ENCODE results near the gene SMO. TPM values are rescaled to one million over a fixed set of nuclear protein-coding genes. Genes with fewer than 3 reads are reported as not detected.
A peak's percentile ranks its signal among the peaks of the same experiment; 100 is the strongest.

SMO gene
- total RNA-seq, result 46.2 and 48.8 TPM in 2 replicates
- 25.5 and 28.2 TPM in 2 replicates for polyA plus RNA-seq

DNA sequence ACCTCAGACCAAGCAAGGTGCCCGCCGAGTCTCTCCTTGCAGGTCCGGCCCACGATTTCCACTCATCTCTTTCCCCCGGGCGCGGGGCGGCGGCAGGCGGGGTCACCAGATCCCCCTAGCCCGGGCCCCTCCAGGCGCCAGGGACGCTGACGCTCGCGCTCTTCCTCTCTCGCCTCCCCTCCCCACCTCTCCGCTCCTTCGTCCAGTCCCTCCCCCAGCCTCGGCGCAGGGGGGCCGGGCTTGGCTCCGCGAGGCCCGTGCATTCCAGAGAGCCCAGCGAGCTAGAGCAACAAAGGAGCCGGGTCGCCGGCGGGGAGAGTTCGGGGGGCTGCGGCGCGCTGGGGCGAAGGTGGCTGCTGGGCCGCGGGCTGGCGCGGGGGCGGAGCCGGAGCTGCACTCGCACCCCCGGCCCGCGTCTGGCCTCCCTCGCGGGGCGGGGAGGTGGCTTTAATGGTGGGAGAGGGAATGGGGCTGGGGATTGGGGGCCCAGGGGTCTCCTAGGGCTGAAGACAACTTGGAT is at the start of gene SMO:
SMO (plus strand) TSS at position 262 of the 520 bp plus-strand sequence. CDS start 519 bp downstream, outside the sequence.
- no peaks in the 10 kb centered on the region for H3K9me2 ChIP-seq (replicated peaks; ENCODE audit: insufficient read depth)
- H3K79me2 ChIP-seq, result peaks cover 48% of the 10 kb centered on the region
- DNase-seq (ENCODE audit: low spot score), result peak; percentile 90
- no peaks in the 10 kb centered on the region for H3K27me3 ChIP-seq
- H4K20me1 ChIP-seq (ENCODE audit: insufficient read depth, poor library complexity, severe bottlenecking), result peaks cover 38% of the 10 kb centered on the region
- H2AFZ ChIP-seq, result peak within 1 kb of the TSS; percentile 75
- H3K4me3 ChIP-seq, result peak within 1 kb of the TSS; percentile 91
- TF ChIP-seq, protein P1, sequence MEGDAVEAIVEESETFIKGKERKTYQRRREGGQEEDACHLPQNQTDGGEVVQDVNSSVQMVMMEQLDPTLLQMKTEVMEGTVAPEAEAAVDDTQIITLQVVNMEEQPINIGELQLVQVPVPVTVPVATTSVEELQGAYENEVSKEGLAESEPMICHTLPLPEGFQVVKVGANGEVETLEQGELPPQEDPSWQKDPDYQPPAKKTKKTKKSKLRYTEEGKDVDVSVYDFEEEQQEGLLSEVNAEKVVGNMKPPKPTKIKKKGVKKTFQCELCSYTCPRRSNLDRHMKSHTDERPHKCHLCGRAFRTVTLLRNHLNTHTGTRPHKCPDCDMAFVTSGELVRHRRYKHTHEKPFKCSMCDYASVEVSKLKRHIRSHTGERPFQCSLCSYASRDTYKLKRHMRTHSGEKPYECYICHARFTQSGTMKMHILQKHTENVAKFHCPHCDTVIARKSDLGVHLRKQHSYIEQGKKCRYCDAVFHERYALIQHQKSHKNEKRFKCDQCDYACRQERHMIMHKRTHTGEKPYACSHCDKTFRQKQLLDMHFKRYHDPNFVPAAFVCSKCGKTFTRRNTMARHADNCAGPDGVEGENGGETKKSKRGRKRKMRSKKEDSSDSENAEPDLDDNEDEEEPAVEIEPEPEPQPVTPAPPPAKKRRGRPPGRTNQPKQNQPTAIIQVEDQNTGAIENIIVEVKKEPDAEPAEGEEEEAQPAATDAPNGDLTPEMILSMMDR (IDR thresholded peaks at IDR 0.05; ENCODE audit: poor library complexity), result no peak
- TF ChIP-seq EZH2phosphoT487 (IDR thresholded peaks at IDR 0.05; ENCODE audit: low read depth, severe bottlenecking, unreplicated experiment), result no peak
- no peak for TF ChIP-seq EZH2 (IDR thresholded peaks at IDR 0.05; ENCODE audit: borderline replicate concordance)
- H3K4me2 ChIP-seq, result peak within 1 kb of the TSS; percentile 97
- H3K9me3 ChIP-seq (ENCODE audit: low read depth), result no peaks in the 10 kb centered on the region
- peaks cover 19% of the 10 kb centered on the region for H3K4me1 ChIP-seq (ENCODE audit: insufficient read depth)
- no peaks in the 10 kb centered on the region for H3K36me3 ChIP-seq (replicated peaks; ENCODE audit: insufficient read depth, low read depth)
- peak within 1 kb of the TSS; percentile 91 for H3K27ac ChIP-seq
- WGBS (ENCODE audit: low lambda C conversion rate, missing lambda C conversion rate), result 2% methylated on average over 39 of the region's 48 CpGs

DNA sequence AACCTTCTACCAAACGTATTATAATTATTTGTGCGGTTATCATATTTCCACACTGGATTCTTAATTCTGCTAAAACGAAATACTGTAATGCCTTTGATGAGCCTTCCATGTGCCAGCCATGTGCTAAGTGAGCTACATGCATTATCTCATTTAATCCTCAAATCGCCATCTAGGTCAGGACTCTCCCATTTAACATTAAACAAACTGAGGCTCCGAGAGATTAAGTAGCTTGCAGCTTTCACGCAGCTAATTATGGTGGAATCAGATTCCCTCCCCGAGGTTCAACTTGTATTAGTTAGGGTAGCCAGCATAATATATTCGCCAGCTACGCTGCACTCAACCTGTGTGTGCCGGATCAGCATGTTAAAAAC is 44.7 kb upstream of the SMO start:
- Histone ChIP-seq H3K9me2 (replicated peaks; ENCODE audit: insufficient read depth) (no peaks in the 10 kb centered on the region), H2AFZ (peak overlapping the region; percentile 29), H3K27me3 (peaks cover 33% of the 10 kb centered on the region), H3K9me3 (ENCODE audit: low read depth) (no peaks in the 10 kb centered on the region), H3K79me2 (no peaks in the 10 kb centered on the region), H3K27ac (no peak overlapping the region), H3K4me3 (peak overlapping the region; percentile 18), H4K20me1 (ENCODE audit: insufficient read depth, poor library complexity, severe bottlenecking) (no peaks in the 10 kb centered on the region), H3K36me3 (replicated peaks; ENCODE audit: insufficient read depth, low read depth) (no peaks in the 10 kb centered on the region), H3K4me2 (peak overlapping the region; percentile 95), H3K4me1 (ENCODE audit: insufficient read depth) (peaks cover 6% of the 10 kb centered on the region)
- DNase-seq (ENCODE audit: low spot score), result no peak
- no peak for TF ChIP-seq EZH2phosphoT487 (IDR thresholded peaks at IDR 0.05; ENCODE audit: low read depth, severe bottlenecking, unreplicated experiment)
- no peak for TF ChIP-seq EZH2 (IDR thresholded peaks at IDR 0.05; ENCODE audit: borderline replicate concordance)
- TF ChIP-seq, protein P1 (IDR thresholded peaks at IDR 0.05; ENCODE audit: poor library complexity), result no peak
- 52% methylated on average over 10 of the region's 10 CpGs for WGBS (ENCODE audit: low lambda C conversion rate, missing lambda C conversion rate)

DNA sequence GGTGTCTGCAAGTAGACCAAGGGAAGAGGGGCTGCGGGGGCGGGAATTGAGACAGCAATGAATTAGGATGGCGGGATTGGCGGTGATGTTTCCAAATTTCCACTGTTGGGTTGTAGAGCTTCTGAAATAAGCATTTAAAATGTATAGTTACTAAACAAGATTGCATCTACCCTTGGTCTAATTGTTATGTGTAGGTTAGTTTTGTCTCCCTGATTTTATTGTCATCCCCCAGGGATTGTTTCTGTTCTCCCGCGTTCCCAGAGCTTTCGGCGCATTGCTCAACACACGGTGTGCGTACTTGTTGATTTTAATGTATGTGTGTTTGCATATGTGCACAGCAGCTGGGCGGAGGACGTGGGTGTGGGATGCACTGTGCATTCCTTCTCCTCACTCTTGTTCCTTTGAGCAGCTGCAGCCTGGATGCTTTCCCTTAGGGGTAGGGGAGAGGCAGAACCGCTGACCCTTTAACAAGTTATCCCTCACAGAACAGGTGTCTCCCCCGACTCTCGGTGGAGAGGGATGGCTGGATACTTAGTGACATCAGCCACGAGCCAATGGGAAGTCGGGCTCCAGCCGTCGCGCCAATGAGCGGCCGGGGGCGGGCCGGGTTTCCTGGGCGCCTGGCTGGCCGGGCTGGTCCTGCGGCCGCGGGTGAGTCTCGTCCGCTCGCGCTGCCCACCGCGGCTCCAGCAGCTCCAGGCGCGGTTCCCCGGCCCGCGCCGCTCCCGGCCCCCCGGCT is 44.2 kb upstream of the SMO start, which contains the start of gene TSPAN33:
TSPAN33 (plus strand) TSS at position 613 of the 739 bp plus-strand sequence. CDS start 274 bp downstream, outside the sequence.
- H3K79me2 ChIP-seq, result no peaks in the 10 kb centered on the region
- no peak for TF ChIP-seq EZH2phosphoT487 (IDR thresholded peaks at IDR 0.05; ENCODE audit: low read depth, severe bottlenecking, unreplicated experiment)
- TF ChIP-seq, protein P1 (IDR thresholded peaks at IDR 0.05; ENCODE audit: poor library complexity), result no peak
- no peak for TF ChIP-seq EZH2 (IDR thresholded peaks at IDR 0.05; ENCODE audit: borderline replicate concordance)
- no peaks in the 10 kb centered on the region for H3K36me3 ChIP-seq (replicated peaks; ENCODE audit: insufficient read depth, low read depth)
- H3K9me2 ChIP-seq (replicated peaks; ENCODE audit: insufficient read depth), result no peaks in the 10 kb centered on the region
- H3K4me1 ChIP-seq (ENCODE audit: insufficient read depth), result peaks cover 6% of the 10 kb centered on the region
- H4K20me1 ChIP-seq (ENCODE audit: insufficient read depth, poor library complexity, severe bottlenecking), result no peaks in the 10 kb centered on the region
- peaks cover 33% of the 10 kb centered on the region for H3K27me3 ChIP-seq
- peak within 1 kb of the TSS; percentile 95 for H3K4me2 ChIP-seq
- 5% methylated on average over 24 of the region's 43 CpGs for WGBS (ENCODE audit: low lambda C conversion rate, missing lambda C conversion rate)
- peak within 1 kb of the TSS; percentile 49 for H3K4me3 ChIP-seq
- DNase-seq (ENCODE audit: low spot score), result peak; percentile 83
- peak within 1 kb of the TSS; percentile 29 for H2AFZ ChIP-seq
- H3K9me3 ChIP-seq (ENCODE audit: low read depth), result no peaks in the 10 kb centered on the region
- no peak within 1 kb of the TSS for H3K27ac ChIP-seq

All from hepatocyte (in vitro differentiated cells).